Hippocampal formation (tissue), 2 donors: Measurements from ENCODE around the gene THRSP.
A peak's percentile ranks its signal among the peaks of the same experiment; 100 is the strongest.

Experiments
- DNase-seq, 2 donors: peaks; one replicate each; lab custom pipeline; 2025; lab: John Stamatoyannopoulos, UW

THRSP gene

DNA sequence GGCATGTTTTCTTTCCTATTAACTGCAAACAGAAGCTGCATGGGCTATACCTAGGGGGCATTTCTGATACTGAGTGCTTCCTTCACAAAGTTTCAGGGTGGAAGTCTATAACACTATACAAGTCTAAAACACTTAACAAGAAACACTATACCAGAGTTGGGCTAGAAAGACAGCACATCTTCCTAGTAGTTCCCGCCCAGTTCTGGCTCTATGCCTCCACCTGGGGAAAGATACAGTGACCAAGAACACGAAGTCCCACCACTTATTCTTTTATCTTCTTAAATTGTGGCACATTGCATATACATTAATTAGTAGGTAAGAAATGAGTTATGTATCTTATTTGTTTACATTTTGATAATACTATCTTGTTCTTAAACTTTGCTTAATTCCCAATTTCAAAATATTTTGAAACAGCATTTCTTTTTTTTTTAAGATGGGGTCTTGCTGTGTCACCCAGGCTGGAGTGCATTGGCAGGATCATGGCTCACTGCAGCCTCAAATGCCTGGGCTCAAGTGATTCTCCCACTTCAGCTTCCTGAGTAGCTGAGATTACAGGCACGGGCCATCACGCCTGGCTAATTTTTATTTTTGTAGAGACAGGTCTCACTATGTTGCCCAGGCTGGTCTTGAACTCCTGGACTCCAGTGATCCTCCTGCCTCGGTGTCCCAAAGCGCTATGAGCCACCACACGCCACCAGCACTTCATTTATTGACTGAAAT lies 34.2 kb downstream of the THRSP start:
- DNase-seq = no peak

DNA sequence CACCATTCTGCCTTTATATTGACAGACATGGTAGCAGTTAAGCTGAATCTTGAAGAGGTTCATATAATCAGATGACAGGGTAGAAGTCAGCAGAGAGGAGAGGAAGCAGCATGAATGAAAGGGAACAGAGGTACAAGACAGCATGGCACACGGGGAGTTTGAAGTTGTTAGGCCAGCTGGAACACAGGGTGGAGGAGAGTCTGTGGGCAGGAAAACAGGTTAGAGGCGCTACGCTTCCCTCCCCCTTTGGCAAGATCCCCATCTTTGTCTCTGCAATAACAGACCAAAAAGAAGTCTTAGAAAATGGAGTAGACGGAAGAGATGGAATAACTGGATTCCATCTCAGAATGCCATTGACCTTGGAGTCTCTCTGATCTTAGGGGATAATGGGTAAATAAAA lies 36.0 kb downstream of the THRSP start:
- no peak for DNase-seq

DNA sequence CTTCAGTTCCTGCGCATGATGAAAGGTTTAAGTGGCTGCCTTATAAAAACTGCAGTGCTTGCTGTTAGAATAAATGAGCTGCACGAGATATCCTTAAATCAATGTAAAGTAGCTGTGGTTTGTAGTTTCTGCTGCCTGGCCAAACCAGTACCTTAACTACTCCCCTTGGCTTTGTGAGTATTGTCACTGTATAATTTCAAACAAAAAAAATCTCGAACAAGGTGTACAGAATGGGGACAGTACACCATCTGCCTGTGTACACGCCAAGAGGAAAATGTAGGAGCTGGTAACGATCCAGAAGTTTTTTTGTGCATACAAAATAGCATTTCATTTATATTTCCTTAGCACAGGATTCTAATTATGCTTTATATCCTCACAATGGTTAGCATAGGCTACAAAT lies 36.6 kb downstream of the THRSP start:
- no peak for DNase-seq

DNA sequence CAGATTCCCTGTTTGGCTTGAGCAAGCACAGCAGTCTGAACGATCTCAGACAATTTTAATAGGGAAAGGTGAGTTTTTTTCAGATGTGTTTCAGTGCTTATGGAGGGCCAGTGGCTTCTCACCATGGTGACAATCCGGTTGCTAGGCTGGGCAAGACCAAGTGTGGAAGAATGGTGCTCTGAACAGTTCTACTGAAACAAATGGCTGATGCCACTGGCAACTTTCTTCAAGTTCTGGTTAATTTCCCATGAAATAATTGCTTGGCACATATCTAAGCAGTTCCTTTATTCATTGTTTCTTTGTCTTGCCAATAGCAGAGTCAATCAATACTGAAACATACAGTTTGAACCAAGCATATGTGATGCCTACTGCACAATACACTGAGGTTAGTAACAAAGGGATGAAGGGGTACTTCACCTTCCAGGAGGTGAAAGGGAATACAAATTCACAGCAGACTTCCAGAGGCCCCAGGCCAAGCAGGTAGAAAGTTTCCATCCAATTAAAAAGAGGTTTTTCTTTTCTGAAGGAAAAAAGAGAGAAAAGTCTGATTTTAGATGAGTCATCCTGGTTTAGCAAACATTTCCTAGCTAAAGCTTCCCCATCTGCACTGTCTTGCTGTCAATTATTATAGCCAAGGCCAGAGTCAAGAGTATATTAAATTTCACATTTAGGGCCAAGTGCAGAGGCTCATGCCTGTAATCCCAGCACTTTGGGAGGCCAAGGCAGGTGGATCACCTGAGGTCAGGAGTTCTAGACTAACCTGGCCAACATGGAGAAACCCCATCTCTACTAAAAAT lies 37.2 kb downstream of the THRSP start:
- peak; percentile 7 to 62 for DNase-seq

DNA sequence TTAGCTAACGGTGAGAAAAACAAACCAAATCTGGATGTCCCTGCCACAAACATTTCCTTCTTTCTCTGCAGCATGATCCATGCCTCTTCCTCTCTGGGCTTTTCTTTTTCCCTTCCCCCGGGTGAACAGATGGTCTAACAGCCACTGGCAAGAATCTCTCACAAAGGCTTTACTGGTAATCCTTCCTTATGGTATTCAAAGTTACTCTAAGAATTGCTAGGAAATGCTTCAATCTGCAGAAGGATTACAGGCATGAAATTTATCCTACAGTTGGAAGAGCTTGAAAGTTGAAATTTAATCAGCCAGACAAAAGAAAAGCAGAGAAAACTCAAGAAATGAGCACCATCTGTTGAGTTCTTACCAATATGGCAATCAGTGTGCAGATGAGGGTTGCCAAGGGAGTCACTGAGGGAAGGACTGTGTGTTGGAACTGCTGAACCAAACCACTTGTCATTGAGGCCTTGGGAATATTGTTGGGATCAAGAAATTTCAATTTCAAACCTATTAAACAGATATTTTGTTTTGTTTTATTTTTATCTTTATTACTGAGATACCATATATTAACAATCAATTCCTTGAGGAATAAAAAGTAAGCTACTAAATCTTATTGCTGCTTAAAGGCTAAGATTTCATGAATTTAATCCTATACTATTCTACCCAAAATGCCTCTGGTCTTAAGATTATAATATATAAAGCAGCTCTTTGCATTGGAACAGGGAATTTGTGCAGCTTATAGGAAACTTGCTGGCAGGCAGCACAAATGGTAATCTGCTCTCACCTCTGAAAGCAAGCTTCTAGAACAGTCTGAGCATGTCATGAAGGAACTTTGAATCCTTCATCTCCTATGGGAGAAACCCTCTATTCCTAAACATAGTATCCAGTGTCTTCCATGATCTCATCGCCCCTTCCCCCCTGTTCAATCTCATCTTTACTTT lies 45.7 kb downstream of the THRSP start:
- DNase-seq = peak in 1 of 2 donors; percentile 19

DNA sequence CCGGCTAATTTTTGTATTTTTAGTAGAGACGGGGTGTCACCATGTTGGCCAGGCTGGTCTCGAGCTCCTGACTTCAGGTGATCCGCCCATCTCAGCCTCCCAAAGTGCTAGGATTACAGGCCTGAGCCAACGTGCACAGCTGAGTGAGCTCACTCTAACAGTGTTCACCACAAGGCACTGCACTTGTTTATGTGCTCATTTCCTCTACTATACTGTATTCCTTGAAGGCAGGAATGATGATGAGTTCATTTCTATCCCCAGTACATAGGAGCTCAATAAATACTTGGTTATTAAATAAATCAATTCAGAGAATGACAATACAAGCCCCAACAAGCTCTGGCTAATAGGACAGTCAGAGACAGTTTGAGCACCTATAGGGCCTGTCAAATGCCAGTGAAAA lies 46.7 kb downstream of the THRSP start:
- no peak for DNase-seq

DNA sequence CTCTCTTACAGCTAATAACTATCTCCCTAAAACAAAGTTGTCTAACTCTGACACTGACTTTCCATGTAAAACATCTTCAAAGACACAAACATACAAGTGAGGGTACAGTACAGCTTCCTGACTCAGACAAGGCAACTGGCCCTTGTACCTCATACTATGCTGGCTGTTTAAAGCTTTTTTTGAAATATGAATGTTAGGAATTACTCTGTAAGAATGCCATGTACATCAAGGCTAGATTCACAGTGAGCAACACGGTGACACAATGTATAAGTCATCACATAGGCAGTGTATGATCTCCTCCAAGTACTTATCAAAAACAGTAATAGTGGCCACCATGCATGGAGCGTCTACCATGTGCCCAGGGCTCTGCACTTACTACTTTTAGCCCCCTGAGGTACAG lies 47.2 kb downstream of the THRSP start:
- DNase-seq = no peak

DNA sequence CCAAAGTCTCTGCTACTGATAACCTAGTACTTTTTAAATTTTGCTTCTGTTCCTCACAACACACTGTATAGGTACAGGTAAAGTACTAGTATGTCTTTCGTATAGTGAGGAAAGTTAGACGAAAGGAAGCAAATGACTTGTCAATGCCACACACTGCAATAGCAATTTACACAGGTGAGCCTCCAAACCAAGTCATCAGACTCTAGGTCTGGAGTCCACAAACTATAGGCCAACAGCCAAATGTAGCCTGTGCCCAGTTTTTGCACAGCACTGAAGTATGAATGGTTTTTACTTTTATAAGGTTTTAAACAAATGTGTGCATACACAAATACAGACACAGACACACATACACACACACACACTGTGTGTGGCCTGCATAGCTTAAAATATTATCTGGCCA lies 47.6 kb downstream of the THRSP start:
- DNase-seq = no peak

DNA sequence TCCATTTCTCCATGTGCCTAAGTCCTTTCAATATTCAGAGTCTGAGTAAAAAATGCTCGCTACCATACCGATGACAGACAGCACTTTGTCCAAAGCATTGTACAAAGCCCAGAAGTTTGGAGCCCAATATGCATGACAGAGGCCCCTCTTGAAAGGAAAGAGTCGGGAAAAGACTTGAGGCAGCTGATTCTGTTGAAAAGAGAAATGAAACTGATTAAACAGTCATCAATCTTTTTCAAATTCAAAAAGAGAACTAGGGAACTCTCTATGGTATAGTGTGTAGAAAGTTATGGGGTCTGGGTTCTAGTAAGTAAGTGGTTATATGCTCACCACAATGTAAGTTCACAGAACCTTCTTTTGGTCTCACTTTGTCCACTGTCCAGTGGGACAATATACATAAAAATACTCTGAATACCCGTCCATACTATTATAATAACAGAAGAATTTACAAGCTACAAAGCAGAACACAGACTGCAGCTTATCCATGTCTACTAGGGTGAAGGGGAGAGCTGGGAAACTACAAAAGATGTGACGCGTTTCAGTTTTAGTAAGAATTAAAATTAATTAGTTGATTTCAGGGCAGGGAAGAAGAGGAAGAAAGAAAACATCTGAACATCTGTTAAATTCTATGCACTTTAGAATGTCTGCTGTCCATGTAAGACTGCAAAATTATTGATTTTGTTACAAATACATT lies 49.1 kb downstream of the THRSP start:
- DNase-seq = no peak
